HG03159 (cell line): Measurements from ENCODE around the gene PCAT6.
A peak's percentile ranks its signal among the peaks of the same experiment; 100 is the strongest.
"Not testable (repeated sequence)": the region's sequence is repeated elsewhere in the genome, so short reads cannot be mapped to it uniquely, and the experiment has no call there.

Experiments
- ATAC-seq: cut with Tn5 transposase; IDR thresholded peaks from one replicate; pipeline ENCODE4 v1.9.1; 2021; ENCODE audit warnings: mild to moderate bottlenecking, moderate library complexity; ENCODE audit not compliant: unreplicated experiment

Gene PCAT6

DNA sequence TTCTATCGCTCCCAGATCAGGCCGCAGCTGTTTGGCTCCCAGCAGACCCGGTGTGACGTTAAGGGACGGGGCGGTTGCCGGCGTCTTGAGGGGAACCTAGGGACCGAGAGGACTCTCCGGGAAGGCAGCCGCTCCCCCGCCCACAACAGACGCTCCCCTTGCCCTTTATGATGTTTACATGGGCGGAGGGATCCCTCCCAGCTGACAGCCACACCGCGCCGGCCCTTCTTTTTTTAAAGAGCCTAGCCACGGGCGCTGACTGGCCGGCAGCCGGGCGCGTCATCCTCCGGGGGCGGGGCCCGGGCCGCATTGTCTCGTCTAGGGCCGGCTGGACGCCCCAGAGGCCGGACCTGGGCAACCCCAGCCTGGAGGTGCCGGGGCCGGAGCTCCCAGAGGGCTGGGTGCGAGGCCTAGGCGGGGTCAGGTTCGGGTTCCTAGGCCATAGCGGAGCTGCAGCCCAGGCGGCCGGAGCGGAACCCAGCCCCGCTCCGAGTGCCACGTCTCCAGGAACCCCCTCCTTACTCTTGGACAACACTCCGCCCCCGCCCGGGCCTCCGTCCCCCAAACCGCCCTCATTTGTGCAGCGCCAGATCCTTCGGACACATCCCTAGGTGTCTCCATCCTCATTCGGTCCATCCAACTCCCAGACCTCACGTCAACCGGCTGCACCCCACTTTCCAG lies at the start of gene PCAT6:
PCAT6 (plus strand) TSS at position 340 of the 681 bp plus-strand sequence.
- peak; percentile 73 for ATAC-seq

DNA sequence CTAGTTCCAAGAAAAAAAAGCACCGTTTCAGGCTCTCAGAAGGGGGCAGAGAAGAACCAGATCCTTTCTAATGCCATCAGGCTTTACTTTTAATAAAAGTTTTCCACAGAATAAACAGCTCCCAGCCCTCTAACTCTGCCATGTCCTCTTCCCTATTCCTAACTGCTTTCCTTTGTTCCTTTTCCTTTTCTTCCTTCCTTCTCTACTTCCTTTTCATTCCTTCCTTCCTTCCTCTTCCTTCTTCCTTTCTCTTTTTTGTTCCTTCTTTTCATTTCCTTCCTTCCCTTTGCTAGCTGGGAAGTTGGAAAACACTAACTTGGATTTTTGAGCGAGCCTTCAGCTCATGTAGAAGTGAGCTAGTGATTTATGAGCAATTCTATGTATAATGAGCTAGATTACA lies 48.7 kb upstream of the PCAT6 start:
- ATAC-seq = no peak

DNA sequence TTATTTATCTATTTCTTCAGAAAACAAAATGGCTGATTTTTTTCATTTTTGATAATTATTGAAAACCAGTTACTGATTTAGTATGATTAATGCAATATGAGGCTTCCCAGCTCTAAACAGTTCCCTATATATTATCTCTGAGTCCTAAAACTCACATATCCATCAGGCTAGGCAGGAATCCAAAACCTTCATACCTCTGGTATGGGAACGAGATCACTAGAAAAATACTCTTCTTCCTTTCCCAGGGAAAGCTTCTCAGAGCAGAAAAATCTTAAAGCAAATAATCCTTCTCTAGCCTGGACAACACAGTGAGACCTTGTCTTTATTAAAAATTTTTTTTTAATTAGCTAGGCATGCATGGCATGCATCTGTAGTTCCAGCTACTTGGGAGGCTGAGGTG lies 45.0 kb upstream of the PCAT6 start:
- ATAC-seq = no peak

GRCh38 chr1:202770135-202770534 lies 40.6 kb upstream of the PCAT6 start:
- no peak for ATAC-seq

GRCh38 chr1:202781180-202781579 lies 29.6 kb upstream of the PCAT6 start:
- ATAC-seq = no peak

DNA sequence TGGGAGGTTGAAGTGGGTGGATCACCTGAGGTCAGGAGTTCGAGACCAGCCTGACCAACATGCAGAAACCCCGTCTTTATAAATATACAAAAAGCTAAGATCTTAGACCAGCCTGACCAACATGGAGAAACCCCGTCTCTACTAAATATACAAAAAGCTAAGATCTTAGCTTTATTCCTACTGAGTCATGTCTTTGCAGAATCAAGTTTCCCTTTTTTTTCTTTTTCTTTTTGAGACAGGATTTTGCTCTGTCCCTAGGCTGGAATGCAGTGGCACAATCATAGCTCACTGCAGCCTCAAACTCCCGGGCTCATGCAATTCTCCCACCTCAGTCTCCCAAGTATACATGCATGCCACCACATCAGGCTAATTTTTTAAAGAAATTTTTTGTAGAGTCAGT lies 23.9 kb upstream of the PCAT6 start:
- ATAC-seq = no peak

GRCh38 chr1:202788800-202789199 lies 22.0 kb upstream of the PCAT6 start:
- ATAC-seq = no peak

- no peak for ATAC-seq
Observed at GRCh38 chr1:202791077-202791747, 19.5 kb upstream of the PCAT6 start.

GRCh38 chr1:202794051-202794740 lies 16.6 kb upstream of the PCAT6 start:
- ATAC-seq = no peak

- not testable (repeated sequence) for ATAC-seq
Observed at GRCh38 chr1:202794931-202795330, 15.8 kb upstream of the PCAT6 start.

GRCh38 chr1:202796670-202797069 lies 14.1 kb upstream of the PCAT6 start:
- ATAC-seq = no peak

DNA sequence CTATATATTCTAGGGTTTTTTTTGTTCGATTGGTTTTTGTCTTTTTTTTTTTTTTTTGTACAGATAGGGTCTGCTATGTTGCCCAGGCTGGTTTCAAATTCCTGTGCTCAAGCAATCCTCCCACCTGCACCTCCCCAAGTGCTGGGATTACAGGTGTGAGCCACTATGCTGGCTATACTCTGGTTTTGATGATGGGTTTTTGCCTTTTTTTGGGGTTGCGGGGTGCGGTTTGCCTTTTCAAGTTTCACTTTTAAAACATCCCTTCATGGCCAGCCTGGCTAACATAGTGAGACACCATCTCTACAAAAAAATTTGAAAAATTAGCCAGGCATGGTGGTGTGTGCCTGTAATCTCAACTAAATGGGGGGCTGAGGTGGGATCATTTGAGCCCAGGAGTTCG lies 12.5 kb upstream of the PCAT6 start:
- no peak for ATAC-seq

DNA sequence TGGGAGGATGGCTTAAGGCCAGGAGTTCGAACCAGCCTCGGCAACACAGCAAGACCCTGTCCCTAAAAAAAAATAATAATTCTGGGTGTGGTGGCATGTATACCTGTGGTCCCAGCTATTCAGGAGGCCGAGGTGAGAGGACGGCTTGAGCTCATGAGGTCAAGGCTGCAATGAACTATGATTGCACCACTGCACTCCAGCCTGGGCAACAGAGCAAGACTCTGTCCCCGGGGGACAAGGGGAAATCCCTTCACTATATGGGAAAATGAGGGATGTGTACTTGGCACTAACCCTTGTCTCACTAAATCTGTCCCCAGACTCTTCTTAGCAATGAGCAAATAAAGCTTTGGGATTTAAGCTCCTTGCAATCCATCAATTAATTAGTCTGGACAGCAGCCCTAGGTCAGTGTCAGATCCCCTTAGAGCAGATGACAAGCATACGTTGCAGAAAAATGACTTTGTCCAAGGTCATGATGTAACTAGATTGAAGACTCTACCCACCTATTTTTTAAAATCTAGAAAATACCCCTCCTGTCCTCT lies 11.9 kb upstream of the PCAT6 start:
- no peak for ATAC-seq

- no peak for ATAC-seq
Observed at GRCh38 chr1:202800742-202801141, 10.0 kb upstream of the PCAT6 start.

DNA sequence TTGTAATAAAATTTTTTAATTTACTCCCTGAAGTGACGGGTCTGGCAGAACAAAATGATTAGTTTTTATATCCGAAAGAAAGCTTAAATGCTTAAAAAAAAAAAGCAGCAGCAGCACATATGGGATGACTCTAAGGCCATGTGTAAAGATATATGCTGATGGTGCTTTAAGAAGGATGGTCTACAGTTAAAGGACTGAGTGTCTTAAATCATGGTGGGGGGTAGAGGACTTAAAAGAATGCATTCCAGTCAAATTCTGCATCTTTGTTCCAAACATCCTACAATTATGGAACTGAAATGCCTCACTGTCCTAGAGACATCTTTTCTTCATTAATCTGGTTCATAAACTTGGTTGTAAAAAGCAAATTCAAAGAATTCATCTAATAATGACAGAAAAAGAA lies 9.6 kb upstream of the PCAT6 start:
- ATAC-seq = no peak

DNA sequence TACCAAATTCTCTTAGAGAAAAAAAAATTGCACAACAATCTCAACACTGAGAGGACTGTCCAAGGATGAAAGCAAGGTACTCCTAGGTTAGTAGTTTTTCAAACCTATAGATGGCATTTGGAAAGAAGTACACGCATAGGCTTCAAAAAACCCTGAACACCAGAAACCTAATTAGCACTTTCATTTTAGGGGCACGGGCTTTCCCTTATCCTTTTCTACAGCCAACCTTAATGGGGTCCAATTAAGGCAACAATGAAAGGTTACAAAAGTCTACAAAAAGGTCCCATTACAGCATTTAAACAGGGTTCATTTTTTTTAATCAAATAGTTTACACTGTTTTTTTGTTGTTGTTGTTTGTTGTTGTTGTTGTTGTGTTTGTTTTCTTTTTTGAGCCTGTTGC lies 8.7 kb upstream of the PCAT6 start:
- no peak for ATAC-seq

DNA sequence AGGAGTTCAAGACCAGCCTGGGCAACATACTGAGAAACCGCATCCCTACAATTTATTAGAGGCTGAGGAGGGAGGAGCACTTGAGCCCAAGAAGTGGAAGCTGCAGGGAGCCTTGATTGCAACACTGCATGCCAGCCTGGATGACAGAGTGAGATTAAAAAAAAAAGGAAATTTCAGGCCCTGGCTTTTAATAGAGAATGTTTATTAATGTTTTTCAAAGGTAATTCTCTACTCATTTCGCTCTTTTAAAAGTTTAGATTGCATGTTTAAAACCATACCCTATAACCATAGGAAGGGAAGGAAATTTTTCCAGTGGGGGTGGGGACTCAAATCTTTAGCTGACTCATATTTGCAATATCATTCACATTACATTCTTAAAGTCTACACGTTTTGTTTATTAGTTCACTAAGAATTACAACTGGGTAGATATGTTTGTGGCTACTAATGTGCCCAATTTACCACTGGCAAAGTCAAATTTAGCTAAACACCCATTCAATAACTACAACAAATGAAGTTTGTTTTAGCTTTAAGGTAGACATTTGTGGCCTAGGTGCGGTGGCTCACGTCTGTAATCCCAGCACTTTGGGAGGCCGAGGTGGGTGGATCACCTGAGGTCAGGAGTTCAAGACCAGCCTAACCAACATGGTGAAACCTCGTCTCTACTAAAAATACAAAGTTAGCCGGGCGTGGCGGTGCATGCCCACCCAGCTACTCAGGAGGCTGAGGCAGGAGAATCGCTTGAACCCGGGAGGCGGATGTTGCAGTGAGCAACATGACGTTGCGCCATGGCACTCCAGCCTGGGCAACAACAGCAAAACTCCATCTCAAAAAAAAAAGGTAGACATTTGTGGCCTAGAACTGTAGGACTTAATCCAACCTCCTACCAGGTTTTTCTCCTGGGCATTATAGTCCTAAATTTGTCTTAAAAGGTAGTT lies 7.5 kb upstream of the PCAT6 start:
- no peak for ATAC-seq

- ATAC-seq = no peak
Observed at GRCh38 chr1:202804126-202804525, 6.6 kb upstream of the PCAT6 start.

- no peak for ATAC-seq
Observed at GRCh38 chr1:202805886-202806844, 4.6 kb upstream of the PCAT6 start.
